ENCODE measurements around the gene PLCXD3.
A peak's percentile ranks its signal among the peaks of the same experiment; 100 is the strongest.

Gene PLCXD3

GRCh38 chr5:41281215-41281810 lies 229.1 kb downstream of the PLCXD3 start:
- DNase-seq = no peak

GRCh38 chr5:41279040-41279439 lies 231.4 kb downstream of the PLCXD3 start:
- no peak for DNase-seq

- DNase-seq = no peak
These were observed 232.7 kb downstream of the PLCXD3 start for GRCh38 chr5:41277476-41278245.

- DNase-seq = no peak
These were observed 234.4 kb downstream of the PLCXD3 start for GRCh38 chr5:41275813-41276512.

GRCh38 chr5:41270423-41271251 lies 239.8 kb downstream of the PLCXD3 start:
- DNase-seq = peak; percentile 57

- DNase-seq = no peak
These were observed 241.5 kb downstream of the PLCXD3 start for GRCh38 chr5:41268894-41269293.

- no peak for DNase-seq
These were observed 244.0 kb downstream of the PLCXD3 start for GRCh38 chr5:41266377-41266776.

GRCh38 chr5:41264019-41264418 lies 246.4 kb downstream of the PLCXD3 start:
- DNase-seq = no peak

GRCh38 chr5:41263335-41263734 lies 247.1 kb downstream of the PLCXD3 start:
- DNase-seq = no peak
